NCI-H2081 treated with DMSO at 0.1 percent for 48 hours (cell line): ENCODE results near the gene NOXO1.
A peak's percentile ranks its signal among the peaks of the same experiment; 100 is the strongest.

Experiments
- DNase-seq: peaks from one replicate; lab custom pipeline; 2025; lab: John Stamatoyannopoulos, UW

NOXO1 gene

GRCh38 chr16:2009791-2010510 is 28.7 kb upstream of the NOXO1 start, which contains the start of gene ZNF598:
Gene ZNF598, minus strand, starts transcription at chr16:2009821.
- DNase-seq = no peak

- DNase-seq = no peak
Observed at GRCh38 chr16:2009164-2009711, 28.0 kb upstream of the NOXO1 start.

- DNase-seq = no peak
Observed at GRCh38 chr16:2008631-2009163, 27.4 kb upstream of the NOXO1 start.

- no peak for DNase-seq
Observed at GRCh38 chr16:2008009-2008526, 26.8 kb upstream of the NOXO1 start.

GRCh38 chr16:2007081-2007836 is 26.0 kb upstream of the NOXO1 start:
- DNase-seq = no peak

GRCh38 chr16:2006317-2006716 is 25.0 kb upstream of the NOXO1 start:
- no peak for DNase-seq

- DNase-seq = no peak
Observed at GRCh38 chr16:2005646-2006045, 24.4 kb upstream of the NOXO1 start.

GRCh38 chr16:2004795-2005517 is 23.7 kb upstream of the NOXO1 start:
- DNase-seq = no peak

GRCh38 chr16:2003827-2004641 is 22.8 kb upstream of the NOXO1 start:
- peak; percentile 55 for DNase-seq

GRCh38 chr16:2003231-2003826 is 22.1 kb upstream of the NOXO1 start:
- no peak for DNase-seq

- no peak for DNase-seq
Observed at GRCh38 chr16:2002406-2003230, 21.3 kb upstream of the NOXO1 start.

- DNase-seq = no peak
Observed at GRCh38 chr16:2001456-2002355, 20.4 kb upstream of the NOXO1 start.

GRCh38 chr16:2001035-2001434 is 19.8 kb upstream of the NOXO1 start:
- no peak for DNase-seq

GRCh38 chr16:1999866-2000514 is 18.7 kb upstream of the NOXO1 start:
- no peak for DNase-seq

- no peak for DNase-seq
Observed at GRCh38 chr16:1998852-1999801, 17.9 kb upstream of the NOXO1 start.

- no peak for DNase-seq
Observed at GRCh38 chr16:1998360-1998835, 17.1 kb upstream of the NOXO1 start.
